Right renal pelvis (tissue), 4 donors: Measurements from ENCODE around the gene NOP10. TPM values are rescaled to one million over a fixed set of nuclear protein-coding genes. Genes with fewer than 3 reads are reported as not detected.

Experiments used
- DNase-seq, 4 donors: peaks; one replicate each; pipeline ENCODE4 v3.0.0-alpha.2; 2013; ENCODE audit warnings: low read depth in 4 of 4, low spot score in 3 of 4, missing footprints in 1 of 4
- polyA plus RNA-seq, 4 donors: library from polyadenylated mRNA; unstranded; fragments of 120-200 nt; gene quantifications; one replicate each; pipeline ENCODE4 v1.2.1, GENCODE V29; 2013; ENCODE audit not compliant: insufficient read length in 4 of 4

NOP10 gene
- polyA plus RNA-seq, 4 donors: 122 to 148 (median 139) TPM

DNA sequence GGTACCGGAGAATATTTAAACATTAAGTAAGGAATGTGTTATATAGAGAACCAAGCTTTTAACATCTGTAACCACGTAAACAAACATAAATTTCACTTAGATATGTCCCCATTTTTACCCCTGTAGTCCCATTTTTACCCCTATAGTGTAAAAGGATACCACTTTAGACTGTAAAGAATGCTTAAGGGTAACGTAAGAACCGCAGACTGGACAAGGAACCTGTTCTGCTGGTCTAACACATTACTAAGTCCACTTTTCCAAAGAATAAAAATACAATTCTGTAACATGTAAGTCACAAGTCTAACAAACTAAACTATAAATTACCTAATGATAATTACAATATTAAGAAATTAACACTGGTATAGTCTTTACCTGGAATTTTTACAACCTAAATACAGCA lies 8.3 kb downstream of the NOP10 start:
- DNase-seq: no peak

DNA sequence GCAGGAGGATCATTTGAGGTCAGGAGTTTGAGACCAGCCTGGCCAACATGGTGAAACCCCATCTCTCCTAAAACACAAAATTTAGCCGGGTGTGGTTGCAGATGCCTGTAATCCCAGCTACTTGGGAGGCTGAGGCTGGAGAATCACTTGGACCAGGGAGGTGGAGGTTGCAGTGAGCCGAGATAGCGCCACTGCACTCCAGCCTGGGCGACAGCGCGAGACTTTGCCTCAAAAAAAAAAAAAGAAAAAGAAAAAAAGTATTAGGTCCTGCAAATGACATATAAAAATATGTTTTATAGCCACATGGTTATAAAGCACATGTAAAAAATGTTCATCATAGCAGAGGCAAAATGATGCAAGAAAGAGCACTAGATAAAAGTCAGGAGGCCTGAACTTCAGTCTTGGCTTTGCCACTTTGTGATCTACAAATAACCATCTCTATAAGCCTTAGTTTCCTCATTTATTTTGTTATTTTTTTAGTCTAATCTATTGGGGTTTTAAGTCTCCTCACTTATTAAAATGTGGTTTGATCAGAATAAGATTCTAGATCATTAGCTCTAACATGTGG lies 10.3 kb downstream of the NOP10 start:
- no peak for DNase-seq

GRCh38 chr15:34331809-34332208 lies 11.1 kb downstream of the NOP10 start:
- DNase-seq: no peak

DNA sequence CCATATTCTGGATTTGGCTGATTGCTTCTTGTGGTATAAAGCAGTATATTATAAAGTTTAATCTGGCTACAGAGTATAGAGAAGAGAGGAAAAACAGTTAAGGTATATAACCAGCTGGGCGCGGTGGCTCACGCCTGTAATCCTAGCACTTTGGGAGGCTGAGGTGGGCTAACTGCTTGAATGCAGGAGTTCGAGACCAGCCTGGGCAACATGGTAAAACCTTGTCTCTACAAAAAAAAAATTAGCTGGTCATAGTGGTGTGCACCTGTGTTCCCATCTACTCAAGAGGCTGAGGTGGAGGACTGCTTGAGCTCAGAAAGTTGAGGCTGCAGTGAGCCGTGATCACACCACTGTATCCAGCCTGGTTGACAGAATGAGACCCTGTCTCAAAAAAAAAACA lies 12.7 kb downstream of the NOP10 start:
- no peak for DNase-seq

- no peak for DNase-seq
These were observed 13.9 kb downstream of the NOP10 start for GRCh38 chr15:34329006-34329405.

DNA sequence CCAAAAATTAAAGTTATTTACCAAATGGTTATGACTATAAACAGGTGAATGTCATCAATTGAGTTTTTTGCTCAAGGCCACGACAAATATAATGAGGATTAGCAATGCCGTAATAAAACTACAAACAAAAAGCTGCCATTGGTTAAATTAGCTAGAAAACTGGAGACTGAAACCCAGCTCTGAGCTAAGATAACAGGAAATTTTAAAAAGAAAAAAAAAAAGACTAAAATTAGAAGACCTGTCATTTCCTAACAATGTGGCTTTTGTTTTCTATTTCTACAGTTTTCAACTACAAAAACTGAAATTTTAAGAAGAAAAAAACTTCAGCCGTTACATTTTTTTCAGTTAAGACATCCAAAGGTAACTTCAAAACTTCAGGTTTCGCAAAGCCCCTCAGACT lies 15.0 kb downstream of the NOP10 start:
- no peak for DNase-seq

DNA sequence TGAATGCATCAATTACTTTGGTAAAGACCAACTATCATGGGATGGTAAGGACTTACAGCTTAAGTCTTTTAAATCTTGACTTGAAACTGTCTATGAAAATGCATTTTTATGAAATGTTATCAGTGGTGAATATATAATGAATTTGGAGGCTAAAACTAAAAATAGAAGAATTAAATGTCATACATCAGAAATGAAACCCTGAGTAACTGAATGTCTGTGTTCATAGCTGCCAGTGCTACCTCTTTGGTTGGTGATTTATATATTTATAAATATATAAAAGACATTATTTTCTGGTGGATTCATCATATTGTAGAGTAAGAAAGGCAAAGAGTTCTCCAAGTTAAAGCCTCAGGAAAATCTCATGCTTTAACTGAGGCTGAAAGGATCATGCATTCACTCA lies 17.6 kb downstream of the NOP10 start:
- DNase-seq: no peak

DNA sequence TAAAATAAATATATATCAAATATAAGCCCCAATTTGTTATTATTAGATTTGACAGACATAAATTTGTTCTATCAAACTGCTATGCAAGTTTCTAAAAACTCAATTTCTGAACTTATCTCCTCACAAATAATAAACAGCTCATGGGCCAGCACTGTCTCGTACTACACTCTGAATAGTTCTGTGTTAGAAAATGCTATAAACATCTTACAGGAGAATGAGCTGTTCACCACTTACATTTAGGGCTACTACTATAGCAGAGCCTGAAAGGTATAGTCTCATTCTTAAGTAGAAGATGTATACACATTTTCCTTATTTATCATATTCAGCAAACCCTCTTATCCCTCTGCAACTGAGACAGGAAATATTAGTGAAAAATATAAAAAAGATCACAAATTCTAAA lies 18.0 kb downstream of the NOP10 start:
- DNase-seq: no peak

GRCh38 chr15:34323217-34323616 lies 19.7 kb downstream of the NOP10 start:
- DNase-seq: no peak

DNA sequence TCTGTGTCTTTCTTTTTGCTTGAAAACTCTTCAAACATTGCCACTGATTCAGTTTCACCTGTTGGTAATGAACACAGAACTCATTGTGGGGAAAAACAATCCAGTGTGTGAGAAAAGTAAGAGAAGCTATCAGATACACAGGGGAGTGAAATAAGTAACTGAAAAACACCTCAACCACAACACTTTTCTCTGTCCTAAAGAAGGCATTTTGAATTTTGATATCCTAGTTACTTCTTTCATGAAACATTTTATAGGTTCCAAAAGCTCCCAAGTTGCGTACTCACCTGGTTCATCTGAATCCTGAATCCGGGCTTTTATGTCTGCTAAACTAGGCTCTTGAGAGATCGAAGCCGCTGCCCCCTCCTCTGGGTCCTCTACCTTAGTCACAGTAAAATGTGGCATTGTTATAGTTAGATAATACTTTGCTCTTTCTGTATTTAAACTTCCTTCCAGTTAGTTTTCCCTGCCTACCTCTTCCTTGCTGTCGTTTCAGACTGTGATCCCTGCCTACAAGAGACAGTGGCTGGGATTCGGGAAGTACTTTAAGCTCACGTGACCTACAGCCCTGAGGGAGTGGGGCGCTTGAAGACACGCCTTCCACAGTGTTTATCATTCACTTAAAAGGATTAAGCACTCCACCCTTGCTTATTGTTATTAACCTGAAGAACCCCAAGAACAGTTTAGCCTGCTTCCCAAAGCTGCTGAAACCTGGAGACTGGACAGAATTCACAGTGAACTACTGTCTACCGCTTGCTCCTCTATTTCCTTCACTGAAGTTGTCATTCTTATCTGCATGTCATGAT lies 24.5 kb downstream of the NOP10 start:
- no peak for DNase-seq

DNA sequence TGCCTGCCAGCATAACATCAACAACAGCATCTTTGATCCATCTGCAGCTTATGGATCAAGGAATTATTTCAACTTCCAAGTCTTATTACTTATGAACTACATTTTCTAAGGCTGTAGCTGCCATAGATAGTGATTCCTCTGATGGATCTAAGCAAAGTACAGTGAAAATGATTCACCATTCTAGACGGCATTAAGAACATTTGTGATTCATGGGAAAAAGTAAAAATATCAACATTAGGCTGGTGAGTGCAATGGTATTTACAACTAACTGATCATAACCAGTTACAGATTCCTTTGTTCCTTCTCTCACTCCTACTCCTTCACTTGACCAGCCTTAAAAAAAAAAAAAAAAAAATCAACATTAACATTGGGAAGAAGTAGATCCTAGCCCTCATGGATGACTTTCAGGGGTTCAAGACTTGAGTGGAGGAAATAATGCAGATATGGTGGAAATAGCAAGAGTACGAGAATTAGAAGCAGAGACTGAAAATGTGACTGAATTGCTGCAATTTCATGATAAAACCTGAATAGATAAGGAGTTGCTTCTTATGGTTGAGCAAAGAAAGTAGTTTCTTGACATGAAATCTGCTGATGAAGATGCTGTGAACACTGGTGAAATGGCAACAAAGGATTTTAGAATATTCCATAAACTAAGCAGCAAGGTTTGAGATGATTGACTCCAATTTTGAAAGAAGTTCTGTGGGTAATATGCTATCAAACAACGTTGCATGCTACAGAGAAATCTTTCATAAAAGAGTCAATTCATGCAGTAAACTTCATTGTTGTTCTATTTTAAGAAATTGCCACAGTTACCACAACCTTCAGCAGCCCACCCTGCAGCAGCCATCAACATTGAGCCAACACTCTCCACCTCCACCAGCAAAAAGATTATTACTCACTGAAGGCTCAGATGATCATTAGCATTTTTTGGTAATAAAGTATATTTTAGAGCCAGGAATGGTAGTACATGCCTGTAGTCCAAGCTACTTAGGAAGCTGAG lies 28.1 kb downstream of the NOP10 start:
- DNase-seq: no peak

GRCh38 chr15:34311563-34311962 lies 31.4 kb downstream of the NOP10 start:
- no peak for DNase-seq

- no peak for DNase-seq
These were observed 38.3 kb downstream of the NOP10 start for GRCh38 chr15:34304613-34305012.

DNA sequence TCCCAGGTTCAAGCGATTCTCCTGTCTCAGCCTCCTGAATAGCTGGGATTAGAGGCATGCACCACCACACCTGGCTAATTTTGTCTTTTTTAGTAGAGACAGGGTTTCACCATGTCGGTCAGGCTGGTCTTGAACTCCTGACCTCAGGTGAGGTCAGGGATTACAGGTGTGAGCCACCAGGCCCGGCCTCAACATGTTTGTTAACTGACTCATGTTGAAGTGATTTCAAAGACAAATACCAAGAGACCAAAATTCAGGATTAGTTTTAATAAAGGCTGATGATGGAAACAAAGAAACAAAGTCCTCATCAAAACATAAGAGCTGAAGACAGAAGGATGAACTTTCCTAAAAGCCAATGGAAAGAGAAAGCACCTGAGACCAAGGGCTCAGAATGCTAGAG lies 41.9 kb downstream of the NOP10 start:
- DNase-seq: no peak

- no peak for DNase-seq
These were observed 45.9 kb downstream of the NOP10 start for GRCh38 chr15:34297059-34297458.

DNA sequence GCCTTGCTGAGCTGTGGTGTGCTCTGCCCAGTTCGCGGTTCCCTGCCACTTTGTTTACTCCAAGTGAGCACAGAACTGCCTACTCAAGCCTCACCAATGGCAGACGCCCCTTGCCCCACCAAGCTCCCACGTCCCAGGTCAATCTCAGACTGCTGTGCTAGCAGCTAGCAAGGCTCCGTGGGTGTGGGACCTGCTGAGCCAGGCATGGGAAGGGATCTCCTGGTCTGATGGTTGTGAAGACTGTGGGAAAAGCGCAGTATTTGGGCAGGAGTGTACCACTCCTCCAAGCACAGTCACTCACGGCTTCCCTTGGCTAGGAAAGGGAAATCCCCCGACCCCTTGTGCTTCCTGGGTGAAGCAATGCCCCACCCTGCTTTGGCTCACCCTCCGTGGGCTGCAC lies 50.3 kb downstream of the NOP10 start:
- no peak for DNase-seq

Other genes with a start within 250 kb of the NOP10 start
- 100 to 1,000 TPM in 1 of 4 donors, 10 to 100 TPM in 3; 91.7 to 101 (median 98.2) TPM for gene EMC7, start 241.3 kb downstream of the NOP10 start, polyA plus RNA-seq
- gene PGBD4, start 241.1 kb downstream of the NOP10 start, polyA plus RNA-seq: 1 to 10 TPM; 1.5 to 2.2 (median 2.0) TPM
- gene KATNBL1, start 133.0 kb downstream of the NOP10 start, polyA plus RNA-seq: 10 to 100 TPM; 47.4 to 70.3 (median 54.3) TPM
- gene EMC4, start 118.1 kb downstream of the NOP10 start, polyA plus RNA-seq: 100 to 1,000 TPM; 125 to 140 (median 134) TPM
- 10 to 100 TPM; 18.7 to 24.4 (median 21.1) TPM for gene SLC12A6, start 5.4 kb downstream of the NOP10 start, polyA plus RNA-seq
- gene NUTM1, start 179 bp upstream of the NOP10 start, polyA plus RNA-seq: under 1 TPM in 2 of 4 donors, not detected in 2; 0.04 to 0.06 TPM
- gene LPCAT4, start 24.1 kb upstream of the NOP10 start, polyA plus RNA-seq: 10 to 100 TPM; 35.6 to 44.6 (median 40.3) TPM
- 10 to 100 TPM; 59.9 to 92.0 (median 74.8) TPM for gene GOLGA8A, start 94.7 kb upstream of the NOP10 start, polyA plus RNA-seq
- 100 to 1,000 TPM in 1 of 4 donors, 10 to 100 TPM in 3; 61.8 to 141 (median 75.8) TPM for gene GOLGA8B, start 240.5 kb upstream of the NOP10 start, polyA plus RNA-seq